ENCODE measurements around the gene DUSP3.

DNA sequence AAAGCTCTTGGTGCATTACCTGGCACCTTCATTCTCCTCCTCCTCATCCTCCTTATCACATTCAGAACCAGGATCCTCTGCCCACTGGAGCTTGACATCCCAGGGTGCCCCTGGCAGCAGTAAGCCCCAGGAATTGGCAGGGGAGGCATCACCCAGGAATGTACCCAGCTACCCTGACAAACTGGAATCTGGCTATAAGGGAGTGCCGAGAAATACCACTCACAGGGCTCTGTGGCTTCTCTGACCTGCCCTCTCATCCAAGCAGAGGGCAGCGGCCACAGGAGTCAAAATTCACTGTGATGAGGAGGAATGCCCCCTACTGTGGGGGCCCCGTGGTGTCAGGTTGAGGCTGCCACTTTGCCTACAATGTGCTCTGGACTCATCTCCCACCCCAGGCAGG, 34.6 kb upstream of the DUSP3 start:
- no peak for TF ChIP-seq ZNF274 (IDR thresholded peaks at IDR 0.05; ENCODE audit: low read depth, low read length)
- no peak for TF ChIP-seq YY1 (IDR thresholded peaks at IDR 0.05; ENCODE audit: insufficient read depth, insufficient read length)
- no peak for TF ChIP-seq SUZ12 (IDR thresholded peaks at IDR 0.05; ENCODE audit: extremely low read depth, insufficient read depth, insufficient read length)
